Stimulated activated CD4-positive, alpha-beta T cell treated with anti-CD3 and anti-CD28 coated beads, Interleukin-12 subunit alpha, Interleukin-12 subunit beta, amount 100 ng/mL, for 48 hours (primary cell): ENCODE results near the gene LPAR3.

Source experiments
- DNase-seq, 3 donors: peaks; one replicate each; pipeline ENCODE4 v3.0.0-alpha.2; 2020; ENCODE audit warnings: low read depth in 2 of 3, low spot score in 1 of 3

Gene LPAR3

DNA sequence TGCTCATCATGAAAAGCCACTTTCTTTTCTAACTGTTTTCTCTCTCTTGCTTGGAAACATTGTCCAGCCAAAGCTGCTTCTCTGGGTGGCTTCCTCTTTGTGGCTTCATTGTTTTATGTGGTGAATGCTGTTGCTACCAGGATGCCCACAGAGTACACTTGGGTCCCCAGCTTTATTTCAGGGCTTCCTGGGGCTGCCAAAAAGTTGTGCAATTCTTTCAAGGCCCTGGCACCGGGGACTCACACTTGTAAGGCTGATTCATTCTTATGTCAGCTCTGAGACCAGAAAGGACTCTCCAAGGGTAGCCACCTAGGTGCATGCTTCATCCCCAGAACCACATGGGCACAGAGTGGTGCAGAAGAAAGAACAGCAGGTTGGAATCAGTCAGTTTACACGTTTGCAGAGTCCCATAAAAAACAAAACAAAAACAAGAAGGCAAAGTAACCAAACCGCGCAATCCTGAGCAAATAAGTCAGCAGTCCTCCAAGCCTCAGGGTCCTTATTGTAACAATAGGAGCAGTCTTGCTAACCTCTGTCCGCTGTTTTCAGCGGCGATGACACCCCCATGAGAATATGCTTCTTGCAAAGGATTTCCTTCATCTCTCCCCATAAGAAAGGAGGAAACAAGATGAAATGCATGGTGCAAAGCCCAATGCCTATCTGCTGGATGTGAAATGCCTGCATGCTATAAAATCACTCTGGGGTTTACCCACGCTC, 112.8 kb downstream of the LPAR3 start:
- DNase-seq, result no peak

DNA sequence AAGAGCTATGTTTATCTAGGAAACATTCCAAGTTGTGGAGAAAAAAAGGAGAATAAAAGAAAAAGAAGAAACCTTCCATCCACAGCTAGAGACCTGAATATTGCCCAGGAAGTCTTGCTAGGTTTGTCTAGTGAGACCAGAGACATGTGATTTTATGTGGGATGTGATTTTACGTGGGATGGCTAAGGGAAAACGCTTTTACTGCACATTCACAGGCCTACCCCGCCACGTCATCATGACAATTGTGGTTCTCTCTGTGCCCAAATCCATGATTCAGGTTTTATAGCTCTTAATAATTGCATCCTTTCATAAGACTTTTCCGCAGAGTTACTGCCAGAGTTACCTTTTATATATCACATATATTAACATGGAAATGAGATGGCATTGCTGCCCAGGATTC, 116.4 kb downstream of the LPAR3 start:
- DNase-seq, result no peak

DNA sequence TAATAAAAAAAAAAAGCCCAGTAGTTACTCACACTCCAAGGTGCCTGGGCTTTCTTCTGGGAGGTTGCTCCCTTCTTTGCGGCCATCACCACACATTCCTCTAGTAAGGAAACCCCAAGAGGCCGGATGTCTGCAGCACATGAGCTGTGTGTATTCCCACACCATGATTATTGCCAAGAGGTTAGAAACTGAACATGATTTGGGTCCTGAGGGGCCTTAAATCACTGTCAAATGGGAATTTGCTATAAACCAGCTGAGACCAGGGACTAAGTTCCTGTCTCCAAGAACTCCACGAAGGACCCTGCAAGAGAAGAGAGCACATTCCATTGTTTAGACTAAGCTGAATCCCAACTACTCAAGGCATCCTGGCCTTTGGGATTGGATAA, 117.5 kb downstream of the LPAR3 start:
- DNase-seq, result no peak

DNA sequence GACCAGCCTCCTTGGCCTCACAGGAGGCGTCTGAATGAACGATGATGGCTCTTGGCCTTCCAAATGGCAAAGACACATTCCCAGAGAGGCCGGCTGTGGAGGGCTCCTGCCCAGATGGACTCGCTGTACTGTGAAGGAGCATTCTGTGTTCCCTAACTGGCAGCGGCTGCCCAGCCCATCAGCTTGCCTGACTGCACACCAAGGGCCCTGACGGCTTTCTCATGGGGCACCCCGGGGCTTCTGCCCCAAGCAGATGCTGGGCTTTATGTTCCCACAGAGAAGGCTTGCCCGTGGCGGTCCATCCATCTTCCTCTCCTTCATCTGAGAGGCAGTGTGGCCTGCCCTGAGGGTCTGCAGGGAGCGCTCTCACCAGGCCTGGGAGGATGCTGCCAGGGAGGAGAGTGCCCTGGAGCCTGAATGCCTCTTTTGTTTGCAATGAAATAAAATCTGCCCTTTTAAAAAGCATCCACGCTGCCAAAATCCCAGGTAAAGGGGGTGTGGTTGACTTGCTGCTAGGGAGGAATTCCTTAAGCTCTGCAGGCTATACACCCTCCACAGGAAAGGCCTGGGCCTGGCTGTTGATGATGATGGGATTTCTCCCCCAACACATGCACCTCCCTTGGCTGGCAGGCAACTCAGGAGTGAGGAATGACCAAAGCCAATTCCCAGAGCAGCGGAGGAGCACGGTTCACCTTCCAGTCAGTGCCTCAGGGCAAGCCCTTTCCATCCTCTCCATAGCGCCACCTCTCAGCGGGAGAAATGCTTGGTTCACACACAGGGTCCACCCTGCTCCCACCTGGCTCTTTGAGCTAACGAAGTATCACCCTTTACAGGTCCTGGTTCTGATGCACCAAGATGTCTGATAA, 118.1 kb downstream of the LPAR3 start:
- DNase-seq, result no peak

DNA sequence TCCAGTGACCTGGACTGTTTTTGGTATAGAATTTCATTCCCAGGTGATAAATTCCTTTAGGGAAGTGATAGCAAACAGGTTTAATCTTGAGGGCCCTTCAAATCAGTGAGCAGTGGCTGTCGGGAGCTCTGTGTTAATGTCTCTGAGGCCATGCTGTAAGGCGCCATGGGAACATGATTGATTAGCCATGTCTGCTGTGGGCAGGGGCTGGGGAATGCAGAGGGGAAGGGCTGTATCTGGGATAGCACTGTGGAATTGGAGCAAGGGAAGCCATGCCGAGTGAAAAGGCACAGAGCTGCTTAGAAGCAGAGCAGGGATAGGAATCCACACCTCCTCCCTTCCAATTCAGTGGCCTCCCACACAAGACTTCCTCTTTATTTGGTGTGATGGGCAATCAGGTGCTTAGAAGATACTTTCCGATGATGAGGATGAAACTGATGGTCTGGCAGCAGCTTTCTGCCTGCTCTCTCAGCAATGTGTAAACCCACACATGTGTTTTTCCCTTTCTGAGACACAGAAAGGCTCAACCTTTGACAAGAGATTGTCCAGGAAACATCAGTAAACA, 119.0 kb downstream of the LPAR3 start:
- DNase-seq, result no peak

DNA sequence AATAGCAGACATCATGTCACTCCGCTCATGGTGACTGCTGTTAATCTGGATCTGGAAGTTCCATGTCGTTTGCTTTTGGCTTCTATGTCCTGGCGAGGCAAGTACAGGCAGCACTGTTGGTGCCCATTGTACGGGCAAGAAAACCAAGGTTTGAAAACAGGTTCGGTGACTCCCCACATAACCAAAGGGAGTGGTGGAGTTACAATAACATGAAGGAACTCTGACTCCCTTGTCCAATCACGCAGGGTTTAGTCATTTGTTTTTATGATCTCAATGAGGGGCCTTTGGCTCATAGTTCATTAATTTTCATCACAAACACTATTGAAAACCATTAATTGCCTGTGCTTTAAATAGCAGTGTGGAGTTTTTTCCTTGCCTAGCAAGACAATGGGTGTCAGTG, 119.8 kb downstream of the LPAR3 start:
- no peak for DNase-seq

DNA sequence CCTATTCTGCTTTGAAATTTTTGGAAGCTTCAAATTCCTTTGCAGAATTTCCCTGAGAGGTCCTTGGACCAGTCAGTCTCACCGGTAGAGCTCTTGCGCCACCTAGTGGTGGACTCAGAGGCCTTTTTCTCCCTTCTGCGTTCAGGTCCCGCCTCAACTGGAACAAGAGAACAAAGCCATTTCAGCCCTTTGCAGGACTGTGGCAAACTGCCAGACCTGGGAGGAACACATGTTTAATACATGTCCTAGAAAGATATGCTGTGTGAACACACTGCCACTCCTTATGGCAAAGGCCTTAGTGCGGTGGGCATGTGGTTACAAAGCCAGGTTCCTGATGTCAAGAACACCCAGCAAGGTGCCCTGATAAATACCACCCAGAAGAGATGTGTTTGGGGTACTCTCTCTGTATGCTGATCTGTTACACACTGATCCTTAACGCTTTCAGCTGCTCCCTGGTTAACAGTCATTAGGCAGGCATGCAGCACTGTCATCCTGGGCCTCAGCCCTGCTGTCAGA, 120.5 kb downstream of the LPAR3 start:
- DNase-seq, result peak in 2 of 3 donors; percentile 52 to 81

DNA sequence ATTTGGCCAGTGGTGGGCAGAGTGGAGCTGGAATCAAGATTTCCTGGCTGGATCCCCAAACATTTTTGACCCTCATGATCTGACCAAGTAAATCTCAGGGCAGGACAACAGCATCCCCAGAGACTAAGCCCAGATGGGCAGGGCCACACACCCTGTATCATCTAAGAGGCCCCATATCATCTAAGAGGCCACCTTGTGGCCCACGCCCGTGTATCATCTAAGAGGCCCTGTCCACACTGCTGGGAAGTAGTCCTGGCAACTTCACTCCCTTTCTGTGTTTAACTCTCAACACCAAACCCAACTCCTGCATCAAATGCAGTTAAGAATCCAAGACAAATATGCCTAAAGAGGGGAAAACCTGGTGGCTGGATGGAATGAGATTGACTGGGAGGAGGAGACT, 121.1 kb downstream of the LPAR3 start:
- DNase-seq, result no peak

DNA sequence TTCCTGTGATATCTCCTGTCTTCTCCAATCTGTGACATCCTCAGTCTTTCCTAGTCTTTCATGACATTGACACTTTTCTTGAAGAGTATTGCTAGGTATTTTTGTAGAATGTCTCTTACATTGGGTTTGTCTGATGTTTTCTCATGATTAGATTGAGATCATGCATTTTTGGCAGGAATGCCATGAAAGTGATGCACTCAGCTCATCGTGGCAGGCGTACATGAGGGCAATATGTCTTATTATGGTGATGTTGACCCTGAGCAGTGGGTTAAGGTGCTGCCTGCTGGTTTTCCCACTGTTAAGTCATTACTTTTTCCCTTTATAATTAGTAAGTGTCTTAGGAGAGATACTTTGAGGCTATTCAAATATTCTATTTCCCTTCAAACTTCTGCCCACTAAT, 122.5 kb downstream of the LPAR3 start:
- no peak for DNase-seq

DNA sequence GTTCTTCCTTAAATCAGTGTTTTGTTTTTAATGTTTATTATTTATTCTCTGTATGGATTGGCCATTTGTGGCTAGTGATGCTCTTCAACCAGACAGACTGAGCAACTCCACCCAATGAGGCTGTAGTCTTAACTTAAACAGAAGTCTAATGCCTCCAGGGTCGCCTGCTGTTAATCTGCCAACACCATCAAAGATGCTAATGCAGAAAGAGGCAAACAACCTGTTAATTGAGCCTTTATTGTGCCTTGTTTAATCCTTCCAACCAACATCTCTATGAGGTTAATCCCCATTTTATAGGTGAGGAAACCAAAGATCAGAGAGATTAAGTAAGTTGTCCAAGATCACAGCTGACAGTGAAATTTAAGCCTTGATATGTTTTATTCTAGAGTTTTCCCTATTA, 123.4 kb downstream of the LPAR3 start:
- DNase-seq, result no peak

DNA sequence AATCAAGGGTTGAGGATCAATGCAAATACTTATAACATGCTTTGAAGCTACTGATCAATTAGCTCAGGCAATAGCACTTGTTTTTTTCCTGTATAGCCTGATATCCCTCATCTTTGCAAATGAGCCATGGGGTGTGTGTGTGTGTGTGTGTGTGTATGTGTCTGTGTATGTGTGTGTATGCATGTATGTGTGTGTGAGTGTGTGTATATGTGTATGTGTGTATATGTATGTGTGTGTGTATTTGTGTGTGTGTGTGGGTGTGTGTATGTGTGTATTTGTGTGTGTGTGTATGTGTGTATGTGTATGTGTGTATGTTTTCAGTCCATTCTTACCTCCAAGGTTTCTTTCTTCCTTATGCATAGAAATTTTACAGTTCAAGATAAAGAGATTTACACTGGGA, 124.4 kb downstream of the LPAR3 start:
- no peak for DNase-seq

DNA sequence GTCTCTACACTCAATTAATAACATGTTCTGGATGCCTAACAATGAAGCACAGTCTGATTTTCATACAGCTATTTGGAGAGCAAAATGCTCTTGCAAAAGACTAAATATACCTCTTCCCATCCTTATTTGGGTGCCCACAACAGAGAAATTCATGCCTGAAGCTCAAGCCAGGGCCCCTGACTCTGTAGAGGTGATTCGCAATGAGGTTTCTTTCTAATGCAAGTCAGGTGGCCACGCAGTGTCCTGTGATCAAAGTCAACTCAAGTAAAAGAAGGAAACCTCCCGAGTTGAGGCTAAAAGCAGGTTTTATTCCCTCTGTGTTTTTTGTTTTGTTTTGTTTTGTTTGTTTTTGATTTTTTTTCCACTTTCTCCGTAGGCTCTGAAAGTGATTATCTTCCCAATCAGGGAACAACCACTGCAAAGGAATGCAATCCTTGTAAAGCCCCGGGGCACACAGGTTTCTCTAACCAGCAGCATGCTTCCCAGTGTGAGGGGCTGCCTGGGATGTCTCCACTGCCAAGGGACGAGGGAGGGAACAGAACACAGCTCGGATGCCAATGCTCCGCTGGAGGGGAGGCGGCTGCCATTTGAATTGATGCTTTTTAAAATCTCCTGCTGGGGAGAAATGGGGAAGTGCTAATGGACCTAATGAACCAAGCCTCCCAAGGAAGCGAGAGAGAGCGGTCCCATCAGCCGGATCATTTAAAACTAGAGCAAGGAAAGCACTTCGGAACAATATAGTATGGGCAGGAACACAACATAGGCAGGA, 128.9 kb downstream of the LPAR3 start:
- no peak for DNase-seq

DNA sequence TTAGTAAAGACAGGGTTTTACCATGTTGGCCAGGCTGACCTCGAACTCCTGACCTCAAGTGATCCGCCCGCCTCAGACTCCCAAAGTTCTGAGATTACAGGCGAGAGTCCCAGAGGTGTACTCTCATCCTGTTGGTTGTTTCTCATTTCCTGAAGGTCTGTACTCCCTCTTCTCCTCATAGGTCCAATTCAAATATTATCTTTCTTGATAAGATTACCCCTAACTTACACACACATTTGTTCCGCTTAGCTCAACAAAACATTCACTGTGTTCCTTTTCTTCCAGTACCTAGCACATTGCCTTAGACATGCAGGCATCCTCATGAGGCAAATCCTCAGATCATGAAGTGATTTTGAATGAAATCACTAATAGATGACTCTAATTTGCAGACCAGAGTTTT, 130.3 kb downstream of the LPAR3 start:
- no peak for DNase-seq
